Left lung (tissue), 10 donors: ENCODE results near the gene FBXW7. TPM values are rescaled to one million over a fixed set of nuclear protein-coding genes. Genes with fewer than 3 reads are reported as not detected.

ENCODE experiments used
- ATAC-seq: fragments of 200-7000 bp; cut with Tn5 transposase; one replicate; pipeline ENCODE4 v1.9.1; 2020; ENCODE audit warnings: moderate library complexity
- DNase-seq, 4 donors: peaks; one replicate each; pipeline ENCODE4 v3.0.0-alpha.2; 2013 to 2020
- H3K27ac ChIP-seq, 2 donors: fragments of 200-600 bp; sonication (generic) in 1 of 2; one replicate each; pipeline versions ENCODE4 v1.5.0 to v1.8.0; 2020 to 2021
- H3K27me3 ChIP-seq, 2 donors: fragments of 200-600 bp; sonication (generic) in 1 of 2; one replicate each; pipeline versions ENCODE4 v1.5.0 to v1.8.0; 2020 to 2021
- H3K36me3 ChIP-seq, 2 donors: fragments of 200-600 bp; sonication (generic) in 1 of 2; one replicate each; pipeline versions ENCODE4 v1.5.0 to v1.8.0; 2020 to 2021
- H3K4me1 ChIP-seq, 2 donors: fragments of 200-600 bp; one replicate each; pipeline ENCODE4 v1.8.0; 2021
- H3K4me3 ChIP-seq, 2 donors: fragments of 200-600 bp; sonication (generic) in 1 of 2; one replicate each; pipeline versions ENCODE4 v1.5.0 to v1.8.0; 2020 to 2021; ENCODE audit warnings: mild to moderate bottlenecking in 1 of 2
- H3K9me3 ChIP-seq, 2 donors: fragments of 200-600 bp; sonication (generic) in 1 of 2; one replicate each; pipeline versions ENCODE4 v1.5.0 to v1.8.0; 2020 to 2021
- intact Hi-C, 2 donors: fragments of 100-400 bp; cut with DNase I; formaldehyde crosslinking; loops; one replicate each; pipeline versions ENCODE4 v1.11.2 to v1.14.2; 2022
- polyA plus RNA-seq, 6 donors: library from polyadenylated mRNA; unstranded; fragments of 120-200 nt; gene quantifications; one replicate each; pipeline ENCODE4 v1.2.1, GENCODE V29; 2013; ENCODE audit not compliant: insufficient read length in 6 of 6
- total RNA-seq, 2 donors: library from RNA; stranded (reverse); fragmentation: NEBNext Ultra II Directional; extraction: Animal tissue kit (Norgen Biotek cat#: 25700); gene quantifications; one replicate each; pipeline ENCODE4 v1.2.1, GENCODE V29; 2021
- TF ChIP-seq, protein P1 (sequence below), 2 donors: fragments of 200-600 bp; sonication (generic) in 1 of 2; IDR thresholded peaks; one replicate each; pipeline versions ENCODE4 v1.5.0 to v1.8.0; 2021; ENCODE audit warnings: antibody characterized with exemption in 2 of 2
- donor health status: DM: no; HTN: yes; CAD: no.
- donor health status: DM: no; HTN: no; CAD: no.

FBXW7 gene
- total and polyA plus RNA-seq, 8 donors = 29.0 to 39.7 (median 34.7) TPM

DNA sequence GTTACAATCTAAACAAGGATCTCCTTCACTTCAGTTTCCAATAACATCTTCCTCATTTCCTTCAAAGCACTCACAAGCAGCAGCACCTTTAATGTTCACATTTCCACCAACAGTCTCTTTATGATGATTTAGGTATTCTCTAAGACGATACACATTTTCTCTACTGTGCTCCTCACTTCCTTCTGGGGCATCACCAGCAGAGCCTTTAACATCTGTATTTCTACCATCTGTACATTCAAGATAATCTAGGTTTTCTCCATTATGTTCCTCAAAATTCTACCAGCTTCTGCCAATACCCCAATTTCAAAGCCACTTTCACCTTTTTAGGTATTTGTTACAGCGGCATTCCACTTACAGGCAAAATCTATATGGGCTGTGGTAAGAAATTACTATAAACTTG, 80.6 kb downstream of the FBXW7 start:
- no peaks in the 10 kb centered on the region for H3K9me3 ChIP-seq
- no peak overlapping the region for H3K4me3 ChIP-seq
- H3K27ac ChIP-seq = no peak overlapping the region
- DNase-seq (no peak), ATAC-seq (no peak)
- H3K36me3 ChIP-seq = no peaks in the 10 kb centered on the region
- intact Hi-C loops = no loop called here
- TF ChIP-seq, protein P1, sequence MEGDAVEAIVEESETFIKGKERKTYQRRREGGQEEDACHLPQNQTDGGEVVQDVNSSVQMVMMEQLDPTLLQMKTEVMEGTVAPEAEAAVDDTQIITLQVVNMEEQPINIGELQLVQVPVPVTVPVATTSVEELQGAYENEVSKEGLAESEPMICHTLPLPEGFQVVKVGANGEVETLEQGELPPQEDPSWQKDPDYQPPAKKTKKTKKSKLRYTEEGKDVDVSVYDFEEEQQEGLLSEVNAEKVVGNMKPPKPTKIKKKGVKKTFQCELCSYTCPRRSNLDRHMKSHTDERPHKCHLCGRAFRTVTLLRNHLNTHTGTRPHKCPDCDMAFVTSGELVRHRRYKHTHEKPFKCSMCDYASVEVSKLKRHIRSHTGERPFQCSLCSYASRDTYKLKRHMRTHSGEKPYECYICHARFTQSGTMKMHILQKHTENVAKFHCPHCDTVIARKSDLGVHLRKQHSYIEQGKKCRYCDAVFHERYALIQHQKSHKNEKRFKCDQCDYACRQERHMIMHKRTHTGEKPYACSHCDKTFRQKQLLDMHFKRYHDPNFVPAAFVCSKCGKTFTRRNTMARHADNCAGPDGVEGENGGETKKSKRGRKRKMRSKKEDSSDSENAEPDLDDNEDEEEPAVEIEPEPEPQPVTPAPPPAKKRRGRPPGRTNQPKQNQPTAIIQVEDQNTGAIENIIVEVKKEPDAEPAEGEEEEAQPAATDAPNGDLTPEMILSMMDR (IDR thresholded peaks at IDR 0.05) = no peak
- peaks cover 0 to 20% of the 10 kb centered on the region in 2 donors for H3K4me1 ChIP-seq
- no peaks in the 10 kb centered on the region for H3K27me3 ChIP-seq

DNA sequence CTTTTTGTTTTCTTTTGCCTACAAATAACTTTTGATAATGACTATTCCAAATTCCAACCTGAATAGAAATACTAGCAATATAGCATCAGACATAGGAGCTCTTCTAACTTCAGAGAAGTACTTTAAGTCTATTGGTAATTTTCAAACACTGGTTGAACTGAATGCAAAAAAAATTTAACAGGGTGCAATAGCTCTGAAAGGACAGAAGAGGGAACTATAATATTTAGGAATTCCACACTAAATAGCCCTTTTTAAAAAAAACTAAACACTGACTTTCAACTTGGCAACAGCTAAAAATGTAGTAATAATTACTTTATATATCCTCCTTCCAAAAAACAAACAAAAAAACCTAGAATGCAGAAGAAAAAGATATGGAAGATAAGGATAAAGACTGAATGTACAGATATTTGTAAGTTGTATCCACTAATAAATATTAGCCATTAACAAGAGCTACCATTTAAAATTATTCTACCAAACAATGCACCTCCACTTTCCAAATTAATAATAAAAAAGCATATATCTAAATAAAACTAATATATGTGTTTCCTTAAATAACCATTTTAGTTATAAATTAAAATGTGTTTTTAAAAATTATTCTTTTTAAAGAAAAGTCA, 81.4 kb downstream of the FBXW7 start:
- Histone ChIP-seq H3K36me3 (no peaks in the 10 kb centered on the region), H3K4me1 (peaks cover 0 to 17% of the 10 kb centered on the region in 2 donors), H3K27me3 (no peaks in the 10 kb centered on the region), H3K4me3 (no peak overlapping the region), H3K27ac (no peak overlapping the region), H3K9me3 (no peaks in the 10 kb centered on the region)
- intact Hi-C loops = no loop called here
- peak; percentile 54 for ATAC-seq
- peak in 2 of 4 donors; percentile 20 to 31 for DNase-seq
- TF ChIP-seq, protein P1 (IDR thresholded peaks at IDR 0.05) = peak; percentile 5 to 72

DNA sequence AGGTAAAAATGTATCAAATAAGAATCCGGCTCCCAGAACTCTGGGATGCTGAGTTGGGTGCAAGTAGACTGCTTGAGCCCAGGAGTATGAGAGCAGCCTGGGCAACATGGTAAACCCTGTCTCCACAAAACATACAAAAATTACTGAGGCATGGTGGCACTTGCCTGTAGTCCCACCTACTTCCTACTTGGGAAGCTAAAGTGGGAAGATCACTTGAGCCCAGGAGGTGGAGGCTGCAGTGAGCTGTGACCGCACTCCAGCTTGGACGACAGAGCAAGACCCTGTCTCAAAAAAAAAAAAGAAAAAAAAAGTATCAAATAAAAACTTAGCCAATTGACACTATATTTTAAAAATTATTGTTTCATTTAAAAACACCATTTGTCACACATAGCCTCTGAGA, 84.4 kb downstream of the FBXW7 start:
- no peak for ATAC-seq
- no peak for DNase-seq
- Histone ChIP-seq H3K36me3 (no peaks in the 10 kb centered on the region), H3K4me1 (no peaks in the 10 kb centered on the region), H3K4me3 (no peak overlapping the region), H3K9me3 (no peaks in the 10 kb centered on the region), H3K27me3 (no peaks in the 10 kb centered on the region), H3K27ac (no peak overlapping the region)
- TF ChIP-seq, protein P1 (IDR thresholded peaks at IDR 0.05) = no peak
- intact Hi-C loops = no loop called here

DNA sequence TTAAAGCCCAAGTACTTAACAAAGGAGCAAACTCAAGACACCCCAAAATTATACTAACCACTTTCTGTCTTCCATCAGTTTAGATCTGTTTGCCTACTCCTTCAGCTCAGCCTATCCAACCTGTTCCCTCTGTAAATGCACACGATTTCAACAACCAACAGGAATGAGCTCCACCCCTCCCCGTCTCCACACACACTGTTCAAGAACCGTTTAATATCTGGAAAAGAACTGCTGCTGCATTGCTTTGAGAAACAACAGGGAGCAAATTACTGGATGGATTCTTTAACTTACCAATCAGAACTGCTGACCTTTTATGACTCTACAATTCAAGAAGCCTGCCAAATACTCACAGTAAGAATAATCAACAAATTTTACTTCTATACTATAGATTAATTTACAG, 87.0 kb downstream of the FBXW7 start:
- peak; percentile 75 for ATAC-seq
- Histone ChIP-seq H3K27me3 (no peaks in the 10 kb centered on the region), H3K36me3 (no peaks in the 10 kb centered on the region), H3K9me3 (no peaks in the 10 kb centered on the region), H3K4me1 (no peaks in the 10 kb centered on the region), H3K4me3 (no peak overlapping the region), H3K27ac (no peak overlapping the region)
- intact Hi-C loops = no loop called here
- peak in 1 of 4 donors; percentile 18 for DNase-seq
- TF ChIP-seq, protein P1 (IDR thresholded peaks at IDR 0.05) = no peak

DNA sequence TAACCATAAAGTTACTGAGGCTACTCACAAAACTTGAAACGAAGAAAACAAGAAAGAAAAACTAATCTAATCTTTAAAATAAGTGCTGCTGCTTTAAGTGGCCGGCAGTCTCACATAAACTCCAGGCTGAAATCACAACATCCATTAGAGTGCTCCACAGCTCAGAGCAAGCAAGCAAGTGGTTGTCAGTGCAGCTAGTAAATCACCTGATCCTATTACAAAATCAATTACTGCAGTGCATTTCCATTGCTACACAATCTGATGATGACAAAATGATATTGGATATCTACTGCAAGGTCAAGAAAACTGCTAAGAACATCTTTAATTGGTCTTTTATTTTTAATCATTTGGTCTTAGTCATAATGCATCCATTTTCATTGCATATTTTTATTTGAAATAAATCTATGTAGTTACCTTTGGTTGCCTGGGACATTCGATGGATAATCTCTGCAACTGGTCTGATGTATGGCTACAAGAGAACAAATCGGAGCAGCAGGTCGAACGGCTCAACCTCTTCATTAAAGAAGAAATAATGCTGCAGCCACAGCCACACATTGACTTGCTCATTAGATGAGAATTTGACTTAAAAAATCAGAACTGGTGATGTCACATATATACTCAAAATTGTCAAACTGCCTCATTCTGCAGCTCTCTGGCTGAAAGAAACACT, 87.7 kb downstream of the FBXW7 start:
- TF ChIP-seq, protein P1 (IDR thresholded peaks at IDR 0.05) = no peak
- Histone ChIP-seq H3K27me3 (no peaks in the 10 kb centered on the region), H3K9me3 (no peaks in the 10 kb centered on the region), H3K4me3 (no peak overlapping the region), H3K36me3 (no peaks in the 10 kb centered on the region), H3K27ac (no peak overlapping the region), H3K4me1 (no peaks in the 10 kb centered on the region)
- intact Hi-C loops = no loop called here
- peak; percentile 36 for ATAC-seq
- DNase-seq = no peak
